NCI-H2107 (cell line): ENCODE results near the gene SCYGR3.
"Not testable (repeated sequence)": the region's sequence is repeated elsewhere in the genome, so short reads cannot be mapped to it uniquely, and the experiment has no call there.

ENCODE experiments used
- DNase-seq: peaks from one replicate; lab custom pipeline; 2025; lab: John Stamatoyannopoulos, UW

The SCYGR3 gene

GRCh38 chr2:227613272-227613660, 1.4 kb downstream of the SCYGR3 start:
- no peak for DNase-seq

- DNase-seq: no peak
These were observed 1.9 kb downstream of the SCYGR3 start for GRCh38 chr2:227612546-227613271.

- DNase-seq: no peak
These were observed 4.5 kb downstream of the SCYGR3 start for GRCh38 chr2:227610123-227610522.

- DNase-seq: no peak
These were observed 5.9 kb downstream of the SCYGR3 start for GRCh38 chr2:227608561-227609338.

GRCh38 chr2:227607941-227608340, 6.7 kb downstream of the SCYGR3 start:
- no peak for DNase-seq

GRCh38 chr2:227606476-227606875, 8.2 kb downstream of the SCYGR3 start:
- no peak for DNase-seq

- DNase-seq: no peak
These were observed 12.3 kb downstream of the SCYGR3 start for GRCh38 chr2:227602358-227602757.

GRCh38 chr2:227598835-227599503, 15.7 kb downstream of the SCYGR3 start, which contains the start of gene SCYGR2:
Gene SCYGR2, plus strand, starts transcription at chr2:227598893. Its CDS starts 0 bp downstream, at chr2:227598893.
- DNase-seq: not testable (repeated sequence)

GRCh38 chr2:227597998-227598397, 16.6 kb downstream of the SCYGR3 start:
- no peak for DNase-seq

- no peak for DNase-seq
These were observed 17.6 kb downstream of the SCYGR3 start for GRCh38 chr2:227597036-227597435.

GRCh38 chr2:227595797-227596196, 18.8 kb downstream of the SCYGR3 start:
- DNase-seq: no peak

- DNase-seq: no peak
These were observed 21.8 kb downstream of the SCYGR3 start for GRCh38 chr2:227592694-227593387.

- no peak for DNase-seq
These were observed 32.3 kb downstream of the SCYGR3 start for GRCh38 chr2:227582369-227582768.

GRCh38 chr2:227579791-227580190, 34.8 kb downstream of the SCYGR3 start:
- DNase-seq: no peak

- no peak for DNase-seq
These were observed 36.0 kb downstream of the SCYGR3 start for GRCh38 chr2:227578642-227579041.

GRCh38 chr2:227577555-227577954, 37.1 kb downstream of the SCYGR3 start:
- DNase-seq: no peak

- DNase-seq: no peak
These were observed 37.8 kb downstream of the SCYGR3 start for GRCh38 chr2:227576812-227577211.

- no peak for DNase-seq
These were observed 38.5 kb downstream of the SCYGR3 start for GRCh38 chr2:227576110-227576509.

GRCh38 chr2:227570615-227571014, 44.0 kb downstream of the SCYGR3 start:
- no peak for DNase-seq

- DNase-seq: no peak
These were observed 45.8 kb downstream of the SCYGR3 start for GRCh38 chr2:227568852-227569169.

GRCh38 chr2:227566012-227566411, 48.6 kb downstream of the SCYGR3 start:
- DNase-seq: no peak

- no peak for DNase-seq
These were observed 49.6 kb downstream of the SCYGR3 start for GRCh38 chr2:227565080-227565479.
